H1 (cell line): ENCODE measurements around the gene LAMB1. TPM values are rescaled to one million over a fixed set of nuclear protein-coding genes. Genes with fewer than 3 reads are reported as not detected.

Experiments
- CEBPB ChIP-seq: IDR thresholded peaks from 2 replicates; pipeline ENCODE4 v1.6.1; 2012; ENCODE audit warnings: low read depth, low read length
- RXRA ChIP-seq: IDR thresholded peaks from 2 replicates; pipeline ENCODE4 v1.6.1; 2011; ENCODE audit warnings: low read depth, mild to moderate bottlenecking, low read length, moderate library complexity; ENCODE audit not compliant: insufficient read depth
- polyA plus RNA-seq, 7 experiments: library from polyadenylated mRNA; depleted of rRNA in 3 of 7; stranded (reverse) in 5 of 7; unstranded in 2 of 7; fragments of >200 nt in 5 of 7; fragments of 200-250 nt in 2 of 7; gene quantifications; 1 replicate in 5 of 7; 2 replicates in 1 of 7; 4 replicates in 1 of 7; pipeline versions ENCODE4 v1.2.1 to v1.2.3, GENCODE V29; 2011 to 2013; ENCODE audit warnings: missing spikeins in 2 of 7, mixed read lengths in 2 of 7
- total RNA-seq: library from RNA; stranded (reverse); fragmentation: NEBNext Ultra II Directional; extraction: Animal tissue kit (Norgen Biotek cat#: 25700); gene quantifications from 2 replicates; pipeline ENCODE4 v1.2.1, GENCODE V29; 2021

LAMB1 gene
- total and polyA plus RNA-seq, 2 of the 8 experiments (the other 6 are each of a cell fraction or from before 2014, with no cell fraction given) = 31.9 to 38.5 TPM

- no peak for TF ChIP-seq RXRA
- TF ChIP-seq CEBPB = no peak
- TF ChIP-seq, all 59 proteins: peak for 0
Measured at GRCh38 chr7:107980171-107980570, 22.8 kb downstream of the LAMB1 start (continued).
